ENCODE results near the gene PTPN11. TPM values are rescaled to one million over a fixed set of nuclear protein-coding genes. Genes with fewer than 3 reads are reported as not detected.
"Not testable (repeated sequence)": the region's sequence is repeated elsewhere in the genome, so short reads cannot be mapped to it uniquely, and the experiment has no call there.

PTPN11 gene
- total RNA-seq, 2 experiments from 2014 or later, result 56.2 to 123 TPM

- intact Hi-C loops (cut with micrococcal nuclease; ENCODE audit: unreplicated experiment), result no loop called here
- Histone ChIP-seq H3K9me2 (ENCODE audit: insufficient read depth, low read length) (no peaks in the 10 kb centered on the region), H4K20me1 (ENCODE audit: insufficient read depth, low read length) (peaks cover 29% of the 10 kb centered on the region), H3K79me2 (ENCODE audit: insufficient read depth, low read depth, low read length) (peaks cover 41% of the 10 kb centered on the region), H3K4me2 (ENCODE audit: low read length) (peak overlapping the region; percentile 95), H3K9me3 (ENCODE audit: low read length) (no peaks in the 10 kb centered on the region), H3K27ac (ENCODE audit: low read depth, low read length, poor library complexity, severe bottlenecking) (no peak overlapping the region), H3K4me1 (ENCODE audit: insufficient read depth, low read length, poor library complexity, severe bottlenecking) (peaks cover 33% of the 10 kb centered on the region), H3K4me3 (ENCODE audit: low read depth, low read length, poor library complexity, severe bottlenecking) (peak overlapping the region; percentile 81), H2AFZ (ENCODE audit: low read length) (no peak overlapping the region), H3K36me3 (ENCODE audit: insufficient read depth, low read length) (peaks cover 60% of the 10 kb centered on the region)
- no peak for DNase-seq (ENCODE audit: low spot score)
- POLR2A ChIA-PET, result interaction anchor here (0.5 to 0.6 kb wide), 2 partner anchors 136 to 1812 kb away, joined by 3 read pairs; no protein-coding TSS in a partner anchor
- CTCF ChIA-PET (ENCODE audit: unreplicated experiment), result interaction anchor here (0.5 kb wide), 1 partner anchor 216 kb away, joined by 5 read pairs; no protein-coding TSS in a partner anchor
- BruUV-seq (replicated peaks), result no TSS peak
- TF ChIP-seq CTCF (conservative IDR thresholded peaks at IDR 0.05; ENCODE audit: low read length), result no peak
- TF ChIP-seq EZH2phosphoT487 (IDR thresholded peaks at IDR 0.05; ENCODE audit: borderline replicate concordance, low read depth, low read length), result no peak
These were observed 11.9 kb upstream of the PTPN11 start for GRCh38 chr12:112406519-112407488.

GRCh38 chr12:112407683-112408082, 11.1 kb upstream of the PTPN11 start:
- Histone ChIP-seq H3K36me3 (ENCODE audit: insufficient read depth, low read length) (peaks cover 60% of the 10 kb centered on the region), H3K4me1 (ENCODE audit: insufficient read depth, low read length, poor library complexity, severe bottlenecking) (peaks cover 33% of the 10 kb centered on the region), H3K4me2 (ENCODE audit: low read length) (peak overlapping the region; percentile 95), H4K20me1 (ENCODE audit: insufficient read depth, low read length) (peaks cover 29% of the 10 kb centered on the region), H3K27ac (ENCODE audit: low read depth, low read length, poor library complexity, severe bottlenecking) (peak overlapping the region; percentile 70), H3K4me3 (ENCODE audit: low read depth, low read length, poor library complexity, severe bottlenecking) (peak overlapping the region; percentile 81), H3K79me2 (ENCODE audit: insufficient read depth, low read depth, low read length) (peaks cover 41% of the 10 kb centered on the region)
- H3K9me2 ChIP-seq (ENCODE audit: insufficient read depth, low read length); DNase-seq (ENCODE audit: low spot score); POLR2A ChIA-PET; H2AFZ ChIP-seq (ENCODE audit: low read length); H3K9me3 ChIP-seq (ENCODE audit: low read length); BruUV-seq (replicated peaks); CTCF ChIA-PET (ENCODE audit: unreplicated experiment): not testable (repeated sequence)
- intact Hi-C loops (cut with micrococcal nuclease; ENCODE audit: unreplicated experiment), result loop anchor here (1.0 to 2.0 kb wide), 2 partner anchors 393 to 462 kb away; no protein-coding TSS in a partner anchor

- Histone ChIP-seq H2AFZ (ENCODE audit: low read length) (peak overlapping the region; percentile 19; the same call in 1 of the 2 replicates), H3K4me2 (ENCODE audit: low read length) (peak overlapping the region; percentile 95), H3K4me3 (ENCODE audit: low read depth, low read length, poor library complexity, severe bottlenecking) (peak overlapping the region; percentile 81), H3K9me3 (ENCODE audit: low read length) (no peaks in the 10 kb centered on the region), H3K9me2 (ENCODE audit: insufficient read depth, low read length) (no peaks in the 10 kb centered on the region), H3K4me1 (ENCODE audit: insufficient read depth, low read length, poor library complexity, severe bottlenecking) (peaks cover 33% of the 10 kb centered on the region), H3K27ac (ENCODE audit: low read depth, low read length, poor library complexity, severe bottlenecking) (peak overlapping the region; percentile 70), H3K36me3 (ENCODE audit: insufficient read depth, low read length) (peaks cover 56% of the 10 kb centered on the region), H4K20me1 (ENCODE audit: insufficient read depth, low read length) (peaks cover 29% of the 10 kb centered on the region), H3K79me2 (ENCODE audit: insufficient read depth, low read depth, low read length) (peaks cover 41% of the 10 kb centered on the region)
- intact Hi-C loops (cut with micrococcal nuclease; ENCODE audit: unreplicated experiment), result loop anchor here (1.0 to 2.0 kb wide), 3 partner anchors 10 to 463 kb away; partner anchors contain the start of gene PTPN11
- CTCF ChIA-PET (ENCODE audit: unreplicated experiment), result no interaction called here
- TF ChIP-seq EZH2phosphoT487 (IDR thresholded peaks at IDR 0.05; ENCODE audit: borderline replicate concordance, low read depth, low read length), result no peak
- no peak for TF ChIP-seq CTCF (conservative IDR thresholded peaks at IDR 0.05; ENCODE audit: low read length)
- no TSS peak for BruUV-seq (replicated peaks)
- POLR2A ChIA-PET, result no interaction called here
- no peak for DNase-seq (ENCODE audit: low spot score)
These were observed 10.1 kb upstream of the PTPN11 start for GRCh38 chr12:112408621-112409020.
